ENCODE measurements around the gene FURIN.

The FURIN gene

DNA sequence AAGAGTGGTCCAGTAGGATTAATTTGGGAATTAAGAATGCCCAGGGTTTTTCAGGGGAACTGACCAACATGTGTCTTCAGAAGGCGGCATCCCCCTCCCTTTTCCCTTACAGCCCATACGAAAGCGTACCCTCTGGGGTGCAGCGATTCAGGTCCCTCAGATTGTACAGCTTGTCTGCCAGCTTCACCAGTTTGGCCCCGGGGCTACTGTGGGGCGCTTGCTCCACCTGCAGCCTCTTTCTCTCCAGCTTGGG is 63.1 kb downstream of the FURIN start:
- no peak for DNase-seq (ENCODE audit: low read depth)
- H3K4me3 ChIP-seq (ENCODE audit: low read depth, low read length): peak overlapping the region; percentile 91
- no peak for TF ChIP-seq CTCF (IDR thresholded peaks at IDR 0.05; ENCODE audit: control insufficient read depth, extremely low read depth, insufficient read depth)

DNA sequence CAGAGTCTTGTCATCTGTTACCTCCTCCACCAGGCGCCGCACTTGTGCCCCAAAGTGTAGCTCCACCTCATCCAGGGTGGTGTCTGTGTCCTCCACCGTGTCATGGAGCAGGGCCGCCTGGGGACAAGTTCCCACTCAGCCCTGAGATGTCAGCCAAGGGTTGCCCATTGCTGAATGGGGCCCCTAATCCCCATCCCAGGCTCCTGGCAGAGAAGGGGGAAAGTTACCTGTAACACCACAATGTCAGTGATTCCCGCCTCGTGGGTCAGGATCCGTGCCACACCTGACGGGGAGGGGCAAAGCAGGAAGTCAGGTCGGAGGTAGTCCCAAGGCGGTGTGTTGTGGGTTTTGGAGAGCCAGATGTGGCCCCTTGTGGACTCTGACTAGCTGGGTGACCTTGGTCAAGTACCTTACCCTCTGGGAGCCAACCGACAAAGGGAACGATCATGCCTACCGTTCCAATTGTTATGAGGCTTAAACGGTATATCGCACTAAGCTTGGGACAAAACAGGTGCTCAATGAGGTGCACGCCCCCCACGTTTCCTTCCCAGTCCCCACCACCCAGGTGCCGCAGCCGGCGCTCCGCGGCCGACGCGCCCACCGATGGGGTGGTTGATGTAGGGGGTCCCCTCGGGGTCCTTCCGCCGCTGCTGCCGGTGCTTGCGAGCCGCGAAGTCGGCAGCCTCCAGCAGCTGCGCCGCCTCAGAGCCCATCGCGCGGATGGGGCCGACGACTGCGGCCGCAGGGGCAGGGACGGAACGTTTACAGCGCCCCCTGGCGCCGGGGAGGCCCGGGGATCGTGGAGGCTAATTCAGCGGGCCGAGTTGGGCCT is 63.7 kb downstream of the FURIN start, which contains the start of gene HDDC3:
Gene HDDC3, minus strand, starts transcription at position 722 of the 832 bp plus-strand sequence. Its CDS starts 9 bp downstream, at position 713.
- DNase-seq (ENCODE audit: low read depth): peak; percentile 66
- TF ChIP-seq CTCF (IDR thresholded peaks at IDR 0.05; ENCODE audit: control insufficient read depth, extremely low read depth, insufficient read depth): peak; percentile 95
- H3K4me3 ChIP-seq (ENCODE audit: low read depth, low read length): peak within 1 kb of the TSS; percentile 91

DNA sequence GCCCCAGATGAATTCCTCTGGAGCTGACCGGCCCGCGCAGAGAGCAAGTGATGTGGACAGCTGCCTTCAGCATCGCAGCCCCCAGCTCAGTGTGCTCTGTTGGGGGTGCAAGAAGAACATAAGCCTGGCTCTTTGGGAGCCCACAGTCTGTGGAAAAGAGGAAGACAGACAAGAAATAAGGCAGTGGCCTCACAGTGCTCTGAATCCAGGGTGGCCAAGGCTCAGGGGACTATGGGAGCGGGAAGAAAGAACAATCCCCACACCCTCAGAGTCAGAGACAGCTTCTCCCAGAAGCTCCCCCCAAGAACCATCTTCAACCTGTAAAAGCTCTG is 64.2 kb downstream of the FURIN start:
- H3K4me3 ChIP-seq (ENCODE audit: low read depth, low read length): peak overlapping the region; percentile 91
- DNase-seq (ENCODE audit: low read depth): no peak
- no peak for TF ChIP-seq CTCF (IDR thresholded peaks at IDR 0.05; ENCODE audit: control insufficient read depth, extremely low read depth, insufficient read depth)

Data from LNCaP clone FGC (cell line).